Colonic mucosa (tissue), 4 donors: Measurements from ENCODE around the gene CNPY2. TPM values are rescaled to one million over a fixed set of nuclear protein-coding genes. Genes with fewer than 3 reads are reported as not detected.
"Not testable (repeated sequence)": the region's sequence is repeated elsewhere in the genome, so short reads cannot be mapped to it uniquely, and the experiment has no call there.

Experiments used
- DNase-seq: peaks from one replicate; pipeline ENCODE4 v3.0.0-alpha.2; 2020
- H3K27ac ChIP-seq: fragments of 200-600 bp; one replicate; pipeline ENCODE4 v1.8.0; 2021
- H3K27me3 ChIP-seq: fragments of 200-600 bp; one replicate; pipeline ENCODE4 v1.8.0; 2021
- H3K36me3 ChIP-seq: fragments of 200-600 bp; one replicate; pipeline ENCODE4 v1.8.0; 2021
- H3K4me1 ChIP-seq: fragments of 200-600 bp; one replicate; pipeline ENCODE4 v1.8.0; 2021; ENCODE audit warnings: mild to moderate bottlenecking
- H3K4me3 ChIP-seq: fragments of 200-600 bp; one replicate; pipeline ENCODE4 v1.8.0; 2021
- H3K9ac ChIP-seq, 2 donors: one replicate each; pipeline ENCODE4 v1.7.0; 2013; ENCODE audit warnings: control low read depth in 2 of 2, low read depth in 2 of 2, low read length in 2 of 2
- H3K9me3 ChIP-seq: fragments of 200-600 bp; one replicate; pipeline ENCODE4 v1.8.0; 2021
- intact Hi-C: fragments of 100-400 bp; cut with DNase I; formaldehyde crosslinking; loops from one replicate; pipeline ENCODE4 v1.14.1; 2022
- total RNA-seq, 2 donors: library from RNA; stranded (reverse); fragmentation: NEBNext Ultra II Directional in 1 of 2; extraction: Animal tissue kit (Norgen Biotek cat#: 25700) in 1 of 2; gene quantifications; one replicate each; pipeline ENCODE4 v1.2.1, GENCODE V29; 2021
- TF ChIP-seq, protein P1 (sequence below): fragments of 200-600 bp; IDR thresholded peaks from one replicate; pipeline ENCODE4 v1.8.0; 2022; ENCODE audit warnings: antibody characterized with exemption, mild to moderate bottlenecking
- donor health status: healthy.
- donor health status: DM: no; HTN: no; CAD: no.
- donor health status: DM: no; HTN: no; CAD: no.

The CNPY2 gene
- total RNA-seq, 2 donors from 2014 or later, result 76.8 to 144 TPM

DNA sequence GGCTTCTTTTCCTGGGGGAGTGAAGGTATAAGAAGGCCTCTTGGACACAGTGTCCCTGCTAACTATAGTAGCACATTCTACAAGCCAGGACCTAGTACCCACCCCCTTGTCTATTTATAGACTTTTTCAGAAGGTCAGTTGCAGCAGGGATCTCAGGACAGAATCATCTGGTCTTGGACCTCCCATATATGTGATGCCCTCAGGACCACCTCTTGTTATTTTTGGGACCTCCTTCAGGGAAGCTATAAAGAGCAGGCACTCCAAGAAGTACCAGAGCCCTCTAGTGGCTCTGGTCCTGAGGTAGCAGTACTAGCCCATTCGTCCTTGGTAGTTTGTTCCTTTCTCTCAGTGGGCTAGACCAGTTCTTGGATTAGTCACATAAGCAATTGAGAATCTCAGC is 44.8 kb downstream of the CNPY2 start:
- H3K36me3 ChIP-seq, result peaks cover 19% of the 10 kb centered on the region
- H3K4me3 ChIP-seq, result no peak overlapping the region
- no peaks in the 10 kb centered on the region for H3K4me1 ChIP-seq
- H3K9me3 ChIP-seq, result no peaks in the 10 kb centered on the region
- intact Hi-C loops, result no loop called here
- H3K27ac ChIP-seq, result no peak overlapping the region
- TF ChIP-seq, protein P1, sequence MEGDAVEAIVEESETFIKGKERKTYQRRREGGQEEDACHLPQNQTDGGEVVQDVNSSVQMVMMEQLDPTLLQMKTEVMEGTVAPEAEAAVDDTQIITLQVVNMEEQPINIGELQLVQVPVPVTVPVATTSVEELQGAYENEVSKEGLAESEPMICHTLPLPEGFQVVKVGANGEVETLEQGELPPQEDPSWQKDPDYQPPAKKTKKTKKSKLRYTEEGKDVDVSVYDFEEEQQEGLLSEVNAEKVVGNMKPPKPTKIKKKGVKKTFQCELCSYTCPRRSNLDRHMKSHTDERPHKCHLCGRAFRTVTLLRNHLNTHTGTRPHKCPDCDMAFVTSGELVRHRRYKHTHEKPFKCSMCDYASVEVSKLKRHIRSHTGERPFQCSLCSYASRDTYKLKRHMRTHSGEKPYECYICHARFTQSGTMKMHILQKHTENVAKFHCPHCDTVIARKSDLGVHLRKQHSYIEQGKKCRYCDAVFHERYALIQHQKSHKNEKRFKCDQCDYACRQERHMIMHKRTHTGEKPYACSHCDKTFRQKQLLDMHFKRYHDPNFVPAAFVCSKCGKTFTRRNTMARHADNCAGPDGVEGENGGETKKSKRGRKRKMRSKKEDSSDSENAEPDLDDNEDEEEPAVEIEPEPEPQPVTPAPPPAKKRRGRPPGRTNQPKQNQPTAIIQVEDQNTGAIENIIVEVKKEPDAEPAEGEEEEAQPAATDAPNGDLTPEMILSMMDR, result no peak
- H3K27me3 ChIP-seq, result no peaks in the 10 kb centered on the region
- no peak overlapping the region for H3K9ac ChIP-seq
- no peak for DNase-seq

DNA sequence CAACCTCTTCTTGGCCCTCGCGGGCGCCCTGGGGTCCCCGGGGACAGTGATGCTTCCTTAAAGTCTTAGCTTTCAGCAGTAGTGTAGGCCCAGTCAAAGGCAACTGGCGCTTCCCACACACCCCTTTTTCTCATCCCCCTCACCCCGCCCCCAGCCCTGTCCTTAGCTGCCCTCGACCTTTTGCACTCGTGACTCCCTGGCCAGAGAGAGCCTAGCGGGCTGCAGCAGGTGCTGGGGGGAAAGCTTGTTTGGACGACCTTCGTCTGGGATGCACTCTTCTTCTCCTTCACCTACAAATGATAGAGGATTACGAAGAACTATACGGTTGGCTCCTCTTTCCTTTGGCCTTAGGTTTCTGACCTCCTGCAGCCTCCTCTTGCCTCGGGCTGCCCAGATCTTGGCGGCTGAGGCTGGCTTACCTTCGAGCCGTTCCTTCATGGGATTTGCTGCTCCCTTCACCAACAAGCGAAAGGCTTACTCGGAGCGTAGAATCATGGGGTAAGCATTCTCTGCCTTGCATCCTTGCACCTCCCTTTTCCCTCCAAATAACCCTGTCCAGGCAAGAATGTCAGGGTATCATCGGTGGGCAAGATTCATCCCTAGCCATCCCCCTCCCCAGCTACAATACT is 48.2 kb downstream of the CNPY2 start:
- no peaks in the 10 kb centered on the region for H3K9me3 ChIP-seq
- peak overlapping the region; percentile 95 for H3K27ac ChIP-seq
- H3K36me3 ChIP-seq, result no peaks in the 10 kb centered on the region
- H3K27me3 ChIP-seq, result no peaks in the 10 kb centered on the region
- TF ChIP-seq, protein P1, result no peak
- H3K4me1 ChIP-seq, result no peaks in the 10 kb centered on the region
- intact Hi-C loops, result no loop called here
- H3K4me3 ChIP-seq, result peak overlapping the region; percentile 75
- H3K9ac ChIP-seq, result peak overlapping the region; percentile 27 to 59
- peak; percentile 44 for DNase-seq

DNA sequence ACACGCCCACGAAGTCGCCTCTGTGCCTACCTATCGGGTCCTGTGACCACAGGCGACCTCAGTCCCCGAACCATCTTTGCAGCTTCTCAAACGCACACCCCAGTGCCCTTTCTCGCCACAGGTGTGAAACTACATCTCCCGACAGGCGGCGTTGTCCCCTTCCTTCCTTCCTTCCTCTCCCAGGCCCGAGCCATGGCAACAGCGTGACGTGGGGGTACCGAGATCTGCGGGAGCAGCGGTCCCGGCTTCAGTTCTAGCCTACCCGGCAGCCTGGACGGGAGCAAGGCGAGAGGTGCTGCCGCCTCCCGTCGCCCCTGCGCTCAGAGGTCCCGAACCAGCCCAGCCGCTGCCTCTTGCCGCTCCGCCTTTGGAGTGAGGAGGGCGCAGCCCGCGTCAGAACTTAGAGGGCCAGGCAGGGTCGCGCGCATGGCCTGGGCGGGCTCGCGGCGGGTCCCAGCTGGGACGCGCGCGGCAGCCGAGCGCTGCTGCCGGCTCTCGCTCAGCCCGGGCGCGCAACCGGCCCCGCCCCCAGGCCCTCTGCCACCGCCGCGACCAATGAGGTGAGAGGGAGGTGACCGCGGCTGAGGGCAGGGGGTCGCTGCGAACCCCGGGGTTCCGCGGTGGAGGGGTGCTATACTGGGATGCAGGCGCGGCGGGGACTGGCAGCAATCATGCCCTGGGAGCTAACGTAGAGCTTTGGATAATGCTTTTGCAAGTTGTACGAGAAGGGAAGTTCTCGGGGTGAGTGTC is 48.9 kb downstream of the CNPY2 start, which contains the start of gene COQ10A:
Gene COQ10A, plus strand, starts transcription at position 250 of the 750 bp plus-strand sequence. Its CDS starts 177 bp downstream, at position 427.
- Histone ChIP-seq H3K9me3 (no peaks in the 10 kb centered on the region), H3K27ac (peak within 1 kb of the TSS; percentile 95), H3K27me3 (no peaks in the 10 kb centered on the region), H3K9ac (peak within 1 kb of the TSS; percentile 74 to 91), H3K36me3 (no peaks in the 10 kb centered on the region), H3K4me1 (no peaks in the 10 kb centered on the region), H3K4me3 (peak within 1 kb of the TSS; percentile 75)
- peak; percentile 93 for DNase-seq
- intact Hi-C loops, result no loop called here
- TF ChIP-seq, protein P1, result peak; percentile 65

DNA sequence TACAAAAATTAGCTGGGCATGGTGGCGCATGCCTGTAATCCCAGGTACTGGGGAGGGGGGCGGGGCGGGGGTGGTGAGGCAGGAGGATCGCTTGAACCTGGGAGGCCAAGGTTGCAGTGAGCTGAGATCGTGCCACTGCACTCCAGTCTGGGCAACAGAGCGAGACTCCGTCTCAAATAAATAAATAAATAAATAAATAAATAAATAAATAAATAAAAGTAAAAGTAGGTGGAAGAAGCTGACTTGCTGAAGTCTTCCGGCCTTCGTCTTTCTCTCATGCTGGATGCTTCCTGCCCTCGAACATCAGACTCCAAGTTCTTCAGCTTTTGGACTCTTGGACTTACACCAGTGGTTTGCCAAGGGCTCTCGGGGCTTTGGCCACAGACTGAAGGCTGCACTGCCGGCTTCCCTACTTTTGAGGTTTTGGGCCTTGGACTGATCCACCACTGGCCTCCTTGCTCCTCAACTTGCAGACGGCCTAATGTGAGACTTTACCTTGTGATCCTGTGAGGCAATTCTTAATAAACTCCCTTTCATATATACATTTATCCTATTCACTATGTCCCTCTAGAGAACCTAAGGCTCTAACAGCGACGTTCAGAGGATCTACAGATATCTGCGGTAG is 49.6 kb downstream of the CNPY2 start:
- intact Hi-C loops, H3K9me3 ChIP-seq, H3K4me1 ChIP-seq, H3K27me3 ChIP-seq, H3K36me3 ChIP-seq: not testable (repeated sequence)
- peak; percentile 35 for DNase-seq
- peak overlapping the region; percentile 95 for H3K27ac ChIP-seq
- peak overlapping the region; percentile 74 to 91 for H3K9ac ChIP-seq
- H3K4me3 ChIP-seq, result peak overlapping the region; percentile 75

DNA sequence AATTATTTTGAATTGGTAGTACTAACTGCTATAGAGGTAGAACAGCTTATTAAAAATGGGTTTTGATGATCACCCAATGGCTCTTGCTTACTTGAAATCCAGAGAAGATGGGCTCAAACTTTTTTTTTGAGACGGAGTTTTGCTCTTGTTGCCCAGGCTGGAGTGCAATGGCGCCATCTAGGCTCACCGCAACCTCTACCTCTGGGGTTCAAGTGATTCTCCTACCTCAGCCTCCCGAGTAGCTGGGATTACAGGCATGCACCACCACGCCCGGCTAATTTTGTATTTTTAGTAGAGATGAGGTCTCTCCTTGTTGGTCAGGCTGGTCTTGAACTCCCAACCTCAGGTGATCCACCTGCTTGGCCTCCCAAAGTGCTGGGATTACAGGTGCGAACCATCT is 52.8 kb downstream of the CNPY2 start:
- H3K27me3 ChIP-seq, H3K9me3 ChIP-seq, DNase-seq, H3K4me1 ChIP-seq, H3K9ac ChIP-seq, intact Hi-C loops, H3K36me3 ChIP-seq, H3K4me3 ChIP-seq, H3K27ac ChIP-seq: not testable (repeated sequence)

DNA sequence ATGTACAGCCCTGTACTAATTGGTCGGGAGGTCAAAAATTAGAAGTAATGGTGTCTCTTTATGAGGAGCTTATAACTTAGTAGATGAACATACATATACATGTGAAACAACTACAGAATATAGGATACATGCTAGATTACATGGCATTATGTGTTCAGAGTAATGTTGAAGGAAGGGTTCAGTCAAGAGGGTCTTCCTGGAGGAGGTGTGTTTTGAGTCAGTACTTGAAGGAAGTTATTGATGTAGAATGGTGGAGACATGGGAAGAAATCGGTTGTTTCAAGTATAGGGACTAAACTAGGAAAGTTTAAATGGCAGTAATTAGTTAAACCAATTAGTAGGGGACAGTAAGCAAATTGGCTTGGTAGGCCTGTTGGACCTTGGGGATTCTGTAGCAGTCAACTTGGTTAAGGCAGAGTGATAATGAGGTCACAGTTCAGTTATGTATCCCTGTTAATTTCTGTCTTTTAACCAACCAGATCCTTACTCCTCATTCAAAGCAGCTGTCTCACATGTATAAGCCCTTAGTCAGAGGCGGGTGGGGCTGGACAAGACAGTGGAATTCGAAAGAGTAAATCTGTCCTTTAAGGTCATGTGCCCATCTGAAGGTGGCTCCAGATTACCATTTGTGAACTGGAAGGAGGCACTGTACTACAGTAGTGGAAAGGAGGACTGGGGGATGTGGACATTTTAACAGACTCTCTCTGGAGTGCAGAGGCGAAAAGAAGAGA is 54.1 kb downstream of the CNPY2 start:
- no peak overlapping the region for H3K4me3 ChIP-seq
- H3K36me3 ChIP-seq, result no peaks in the 10 kb centered on the region
- H3K4me1 ChIP-seq, result peaks cover 5% of the 10 kb centered on the region
- no peak for DNase-seq
- TF ChIP-seq, protein P1, result no peak
- H3K27me3 ChIP-seq, result no peaks in the 10 kb centered on the region
- H3K9ac ChIP-seq, result no peak overlapping the region
- intact Hi-C loops, result no loop called here
- no peaks in the 10 kb centered on the region for H3K9me3 ChIP-seq
- no peak overlapping the region for H3K27ac ChIP-seq
